ENCODE measurements around the gene IMPDH1.

Gene IMPDH1

DNA sequence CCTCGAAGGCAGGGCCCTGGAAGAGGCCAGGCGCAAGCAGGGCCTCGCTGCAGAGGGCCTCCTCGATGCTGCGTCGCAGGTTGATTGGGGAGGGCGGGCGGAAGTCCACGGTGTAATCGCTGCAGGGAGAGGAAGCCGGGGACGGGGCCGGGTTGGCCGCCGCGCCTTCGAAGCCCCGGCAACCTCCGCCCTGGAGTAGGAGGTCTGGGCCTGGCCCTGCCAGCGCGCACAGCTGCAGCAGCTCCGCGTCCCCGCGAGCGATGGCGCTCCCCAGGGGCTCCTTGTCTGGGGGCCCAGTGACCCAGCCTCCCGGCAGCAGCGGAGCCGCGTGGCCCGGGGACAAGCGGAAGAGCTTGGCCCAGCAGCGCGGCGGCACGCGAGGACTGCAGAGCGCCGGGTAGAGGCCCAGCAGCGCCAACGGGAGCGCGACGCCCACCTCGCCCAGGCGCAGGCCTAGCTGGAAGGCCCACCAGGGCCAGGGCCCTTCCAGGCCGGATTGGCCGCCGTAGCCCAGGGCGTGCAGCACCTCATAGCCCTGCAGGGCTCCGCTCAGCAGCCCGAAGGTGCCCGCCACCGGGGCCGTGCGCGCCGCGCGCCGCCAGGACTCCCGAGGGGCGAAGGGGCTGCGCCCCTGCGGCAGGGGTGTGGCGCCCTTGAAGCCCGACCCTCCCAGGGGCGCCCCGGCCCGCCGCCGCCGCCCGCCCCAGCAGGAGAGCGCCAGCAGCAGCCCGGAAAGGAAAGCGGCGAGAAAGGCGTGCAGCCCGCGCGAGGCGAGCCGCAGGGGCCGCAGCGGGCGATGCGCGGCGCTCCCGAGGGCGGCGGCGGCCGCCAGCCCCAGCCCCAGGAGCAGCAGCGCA lies 58.3 kb downstream of the IMPDH1 start:
- TF ChIP-seq, protein P1, sequence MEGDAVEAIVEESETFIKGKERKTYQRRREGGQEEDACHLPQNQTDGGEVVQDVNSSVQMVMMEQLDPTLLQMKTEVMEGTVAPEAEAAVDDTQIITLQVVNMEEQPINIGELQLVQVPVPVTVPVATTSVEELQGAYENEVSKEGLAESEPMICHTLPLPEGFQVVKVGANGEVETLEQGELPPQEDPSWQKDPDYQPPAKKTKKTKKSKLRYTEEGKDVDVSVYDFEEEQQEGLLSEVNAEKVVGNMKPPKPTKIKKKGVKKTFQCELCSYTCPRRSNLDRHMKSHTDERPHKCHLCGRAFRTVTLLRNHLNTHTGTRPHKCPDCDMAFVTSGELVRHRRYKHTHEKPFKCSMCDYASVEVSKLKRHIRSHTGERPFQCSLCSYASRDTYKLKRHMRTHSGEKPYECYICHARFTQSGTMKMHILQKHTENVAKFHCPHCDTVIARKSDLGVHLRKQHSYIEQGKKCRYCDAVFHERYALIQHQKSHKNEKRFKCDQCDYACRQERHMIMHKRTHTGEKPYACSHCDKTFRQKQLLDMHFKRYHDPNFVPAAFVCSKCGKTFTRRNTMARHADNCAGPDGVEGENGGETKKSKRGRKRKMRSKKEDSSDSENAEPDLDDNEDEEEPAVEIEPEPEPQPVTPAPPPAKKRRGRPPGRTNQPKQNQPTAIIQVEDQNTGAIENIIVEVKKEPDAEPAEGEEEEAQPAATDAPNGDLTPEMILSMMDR (IDR thresholded peaks at IDR 0.05) = no peak

DNA sequence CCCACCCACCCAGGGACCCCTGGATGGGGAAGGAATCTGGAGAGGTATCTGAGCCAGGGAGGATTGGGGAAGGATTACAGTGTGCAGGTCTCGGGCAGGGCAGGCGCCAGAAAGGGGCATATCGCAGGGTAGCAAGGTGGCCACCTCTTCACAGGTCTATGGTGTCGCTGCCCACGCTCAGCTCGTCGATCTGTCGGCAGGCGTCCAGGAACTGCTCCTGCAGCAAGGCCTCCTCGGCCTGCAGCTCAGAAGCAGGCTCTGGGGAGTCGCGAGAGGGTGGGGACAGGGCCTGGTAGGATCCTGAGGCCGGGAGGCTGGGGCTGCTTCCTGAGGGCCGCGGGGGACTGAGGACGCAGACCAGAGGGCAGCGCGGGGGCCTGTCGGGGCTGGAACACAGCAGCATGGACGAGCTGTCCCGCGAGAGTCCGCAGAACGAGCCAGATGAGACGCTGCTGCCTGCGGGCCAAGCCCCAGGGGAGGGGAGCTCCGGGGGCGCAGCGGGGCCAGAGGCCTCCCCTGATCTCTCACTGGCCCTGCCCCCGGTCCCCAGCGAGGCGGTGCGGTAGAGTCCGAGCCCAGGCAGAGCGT lies 59.0 kb downstream of the IMPDH1 start:
- TF ChIP-seq, protein P1 (IDR thresholded peaks at IDR 0.05) = no peak

GRCh38 chr7:128349466-128349825 lies 60.3 kb downstream of the IMPDH1 start:
- TF ChIP-seq, protein P1 (IDR thresholded peaks at IDR 0.05) = no peak

DNA sequence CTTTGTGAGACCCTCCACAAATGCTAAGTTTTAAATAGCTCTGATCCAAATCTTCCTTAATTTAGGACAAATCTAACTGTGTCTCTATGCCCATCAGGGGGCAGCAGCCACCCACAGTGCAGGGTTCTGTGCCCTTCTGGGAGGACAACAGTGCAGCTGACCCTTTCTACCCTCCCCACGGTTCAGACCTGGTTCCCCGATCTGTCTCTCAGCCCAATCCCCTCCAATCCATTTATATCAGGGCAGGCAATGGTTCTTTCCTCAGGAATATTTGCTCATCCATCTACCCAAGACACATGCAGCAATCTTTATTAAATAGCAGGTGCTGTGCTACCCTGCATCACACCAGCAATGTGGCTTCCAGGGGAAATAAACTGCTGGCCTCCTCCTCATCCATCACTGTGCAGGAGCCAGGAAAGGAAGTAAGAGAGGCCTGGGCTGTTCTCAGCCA lies 62.1 kb downstream of the IMPDH1 start:
- TF ChIP-seq, protein P1 (IDR thresholded peaks at IDR 0.05) = peak; percentile 64

GRCh38 chr7:128344431-128344774 lies 65.4 kb downstream of the IMPDH1 start:
- TF ChIP-seq, protein P1 (IDR thresholded peaks at IDR 0.05) = no peak

- TF ChIP-seq, protein P1 (IDR thresholded peaks at IDR 0.05) = no peak
Measured at GRCh38 chr7:128343554-128344430, 66.0 kb downstream of the IMPDH1 start, which contains the start of gene RBM28. RBM28 (minus strand) TSS chr7:128343908; CDS start chr7:128343793, 115 bp downstream.

Data from LNCAP (cell line).